ENCODE measurements around the gene DOCK2. TPM values are rescaled to one million over a fixed set of nuclear protein-coding genes. Genes with fewer than 3 reads are reported as not detected.

The DOCK2 gene
- total RNA-seq, 1 donor from 2014 or later: 11.5 TPM

GRCh38 chr5:170104299-170104698, 467.2 kb downstream of the DOCK2 start:
- DNase-seq: no peak

- DNase-seq: no peak
These were observed 467.6 kb downstream of the DOCK2 start for GRCh38 chr5:170104710-170105109.

GRCh38 chr5:170105642-170106611, 468.9 kb downstream of the DOCK2 start, which contains the start of gene FOXI1:
TSS of gene FOXI1 (plus strand) at chr5:170105897. CDS start at chr5:170105958, 61 bp downstream.
- DNase-seq: no peak

- DNase-seq: no peak
These were observed 470.6 kb downstream of the DOCK2 start for GRCh38 chr5:170107674-170108073.

- DNase-seq: no peak
These were observed 471.3 kb downstream of the DOCK2 start for GRCh38 chr5:170108266-170108785.

DNA sequence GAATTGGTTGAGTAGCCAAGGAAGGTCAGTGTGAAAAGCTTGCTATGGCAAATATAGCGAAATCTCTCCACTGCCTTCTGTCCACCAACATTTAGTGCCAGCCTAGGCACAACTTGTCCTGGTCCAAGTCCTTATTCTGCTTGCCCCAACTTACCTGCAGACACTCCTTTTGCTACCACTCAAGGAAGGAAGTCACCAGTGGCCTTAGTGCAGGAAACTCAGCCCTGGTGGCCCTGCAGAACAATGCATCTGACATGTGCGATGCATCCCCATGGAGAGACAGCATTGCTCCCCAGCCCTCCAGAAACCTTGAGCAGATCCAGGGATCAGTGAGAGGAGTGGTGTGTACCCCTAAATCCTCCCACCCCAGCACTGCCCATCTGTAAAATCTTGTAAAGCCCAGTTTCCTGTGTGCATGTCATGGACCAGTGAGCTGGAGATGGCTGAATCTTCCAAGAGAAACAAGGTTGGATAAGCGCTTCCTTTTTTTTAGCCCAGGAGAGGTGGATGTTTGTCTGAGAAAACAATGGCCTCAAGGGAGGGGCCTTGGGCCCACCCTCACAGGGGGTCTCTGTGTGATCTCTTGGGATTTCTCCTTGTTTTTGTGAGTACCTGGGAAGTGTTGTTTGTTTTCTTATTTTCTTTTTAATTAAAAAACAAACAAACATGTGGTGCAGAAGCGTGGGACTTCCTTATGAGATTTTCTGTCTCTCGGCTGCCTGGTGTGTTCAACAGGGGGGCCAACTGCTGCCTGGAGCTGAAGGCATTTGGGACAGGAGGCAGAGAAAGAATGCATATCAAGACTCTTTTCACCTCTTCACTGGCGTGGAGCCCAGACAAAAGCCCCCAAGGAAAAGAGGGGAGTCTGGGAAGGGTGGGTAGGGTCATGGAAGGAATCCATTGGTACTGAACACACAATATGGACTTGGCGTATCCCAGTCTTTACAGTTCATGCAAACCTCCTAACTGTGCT, 472.3 kb downstream of the DOCK2 start:
- DNase-seq: no peak

GRCh38 chr5:170110403-170111087, 473.5 kb downstream of the DOCK2 start:
- DNase-seq: no peak

GRCh38 chr5:170111088-170111785, 474.2 kb downstream of the DOCK2 start:
- DNase-seq: no peak

DNA sequence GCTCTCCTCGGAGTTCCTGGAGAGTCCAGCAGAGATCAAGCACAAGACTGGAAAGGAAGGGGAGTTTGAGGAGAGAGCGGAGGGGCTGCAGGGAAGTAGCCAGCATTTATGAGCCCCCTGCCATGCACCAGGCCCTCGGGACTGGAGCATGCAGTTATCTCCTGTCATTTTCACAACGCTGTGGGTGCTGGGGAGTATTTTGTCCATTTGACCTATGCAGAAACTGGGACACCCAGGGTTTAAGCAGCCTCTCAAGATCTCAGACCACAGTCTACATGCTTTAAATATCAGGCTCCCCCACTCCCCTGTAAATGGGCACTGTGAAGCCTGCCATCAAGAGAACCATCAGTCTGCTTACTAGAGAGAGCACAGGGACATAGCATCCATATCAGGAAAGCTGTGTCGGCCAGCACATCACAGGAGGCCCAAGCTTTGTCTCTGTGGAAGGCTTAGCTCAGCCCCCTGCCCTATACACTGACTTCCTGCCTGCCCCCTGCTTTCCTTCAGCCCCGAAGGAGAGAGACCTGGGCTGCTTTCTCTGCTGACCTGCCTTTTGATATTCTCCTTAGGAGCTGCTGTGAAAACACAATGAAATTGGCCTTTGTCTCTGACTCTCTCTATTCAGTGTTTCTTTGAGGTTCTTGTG, 475.9 kb downstream of the DOCK2 start:
- DNase-seq: no peak

DNA sequence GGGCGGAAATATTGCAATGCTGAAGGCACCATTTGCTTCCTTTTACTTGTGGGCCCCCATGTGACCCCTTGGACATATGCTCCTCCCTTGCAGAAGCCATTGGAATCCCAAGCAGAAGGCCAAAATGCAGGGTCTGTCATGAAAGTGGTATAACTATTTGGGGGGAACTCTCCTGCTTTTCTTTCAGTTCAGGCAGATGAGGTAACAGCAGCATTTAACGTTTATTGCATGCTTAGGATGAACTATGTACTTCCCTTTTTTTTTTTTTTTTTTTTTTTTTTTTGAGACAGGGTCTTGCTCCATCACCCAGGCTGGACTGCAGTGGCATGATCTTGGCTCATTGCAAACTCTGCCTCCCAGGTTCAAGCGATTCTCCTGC, 476.4 kb downstream of the DOCK2 start:
- no peak for DNase-seq

GRCh38 chr5:170114271-170114670, 477.2 kb downstream of the DOCK2 start:
- DNase-seq: no peak

DNA sequence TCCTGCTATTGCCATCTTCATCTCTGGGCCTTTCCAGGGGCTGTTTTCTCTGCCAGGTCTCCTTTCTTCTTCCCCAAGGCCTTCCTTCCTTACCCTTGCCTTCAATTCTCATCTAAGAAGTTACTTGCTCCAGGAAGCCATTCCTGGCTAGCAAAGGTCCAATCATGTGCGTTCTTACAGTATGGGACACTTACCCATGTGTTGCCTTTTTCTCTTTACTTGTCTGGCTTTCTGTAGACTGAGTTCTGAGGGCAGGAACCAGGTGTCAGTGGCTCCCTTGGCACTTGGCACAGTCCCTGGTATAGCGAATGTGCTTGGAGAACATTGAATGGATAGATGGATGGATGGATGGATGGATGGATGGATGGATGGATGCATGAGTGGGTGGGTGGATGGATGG, 478.9 kb downstream of the DOCK2 start:
- no peak for DNase-seq

DNA sequence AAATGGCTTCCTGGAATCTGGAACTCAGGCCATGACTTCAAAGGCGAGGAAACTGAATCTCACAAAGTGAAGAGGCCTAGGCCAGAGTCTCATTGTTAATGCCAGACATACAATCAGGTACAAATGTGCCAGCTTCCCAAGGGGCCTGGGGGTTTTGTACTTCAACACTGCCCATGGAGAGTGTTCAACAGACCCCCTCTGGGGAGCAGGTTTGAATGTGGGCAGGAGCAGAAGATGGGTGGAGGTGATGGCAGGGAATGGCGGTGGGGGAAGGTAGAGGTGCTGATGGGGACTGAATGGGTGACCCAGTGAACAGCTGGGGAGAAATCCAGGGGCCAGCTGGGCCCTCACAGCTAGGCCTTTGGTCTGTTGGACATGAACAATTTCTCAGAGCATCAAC, 480.7 kb downstream of the DOCK2 start:
- no peak for DNase-seq

GRCh38 chr5:170120576-170120975, 483.5 kb downstream of the DOCK2 start:
- DNase-seq: no peak

DNA sequence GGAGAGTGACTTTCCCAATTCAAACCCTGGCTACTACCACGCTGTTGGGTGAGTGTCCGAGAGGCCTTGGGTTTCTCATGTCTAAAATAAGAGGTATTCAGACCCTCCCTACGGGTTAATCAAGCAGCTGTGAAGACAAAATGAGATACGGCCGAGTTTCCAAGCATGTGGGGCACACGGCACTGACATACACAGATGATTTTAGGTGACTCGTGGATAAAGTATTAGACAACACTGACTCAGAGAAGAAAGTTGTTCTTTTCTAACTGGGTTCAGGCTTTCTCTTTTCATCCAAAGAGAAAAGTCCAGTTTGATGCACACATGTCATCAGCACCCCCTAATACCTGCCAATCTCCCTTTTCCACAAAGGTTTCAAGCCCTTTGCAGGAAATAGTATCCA, 484.2 kb downstream of the DOCK2 start:
- DNase-seq: no peak

DNA sequence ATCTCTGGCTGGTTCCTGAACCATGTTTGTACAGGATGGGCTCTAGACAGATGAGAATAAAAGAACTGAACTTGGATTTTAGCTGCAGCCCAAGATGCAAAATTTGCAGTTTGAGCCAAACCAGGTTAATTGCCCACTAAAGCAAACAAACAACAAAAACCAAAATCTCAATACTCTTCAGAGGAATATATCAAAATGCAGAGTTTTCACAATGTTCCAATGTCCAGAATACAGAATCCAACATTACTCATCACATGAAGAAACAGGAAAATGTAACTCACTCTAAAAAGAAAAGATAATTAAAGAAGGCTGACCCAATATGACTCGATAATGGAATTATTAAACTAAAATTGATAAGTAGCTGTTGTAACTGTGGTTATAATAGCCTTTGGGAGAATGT, 489.0 kb downstream of the DOCK2 start:
- DNase-seq: no peak

DNA sequence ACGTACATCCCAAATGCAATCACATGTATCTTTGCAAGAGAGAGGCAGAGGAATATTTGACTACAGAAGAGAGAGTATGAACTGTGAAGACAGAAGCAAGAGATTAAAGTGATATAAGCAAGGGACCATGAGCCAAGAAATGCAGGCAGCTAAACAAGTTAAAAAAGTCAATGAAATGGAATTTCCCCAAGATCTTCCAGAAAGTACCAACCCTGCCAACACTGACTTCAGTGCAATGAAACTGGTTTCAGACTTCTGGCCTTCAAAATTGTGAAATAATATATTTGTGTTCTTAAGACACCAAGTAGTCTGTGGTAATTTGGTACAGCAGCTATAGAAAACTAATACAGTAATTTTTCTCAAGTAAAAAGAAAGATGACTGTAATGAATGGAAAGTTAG, 489.6 kb downstream of the DOCK2 start:
- no peak for DNase-seq

- no peak for DNase-seq
These were observed 494.2 kb downstream of the DOCK2 start for GRCh38 chr5:170131235-170131634.

- no peak for DNase-seq
These were observed 495.3 kb downstream of the DOCK2 start for GRCh38 chr5:170132269-170132975.
